GM10266 (cell line): ENCODE results near the gene KLK11.

Experiments used
- DNase-seq: peaks from one replicate; pipeline ENCODE4 v3.0.0; 2012; ENCODE audit errors: extremely low spot score
- CTCF ChIP-seq: IDR thresholded peaks from 2 replicates; pipeline ENCODE4 v1.5.1; 2012; ENCODE audit warnings: mild to moderate bottlenecking, low read depth; ENCODE audit not compliant: control insufficient read depth, insufficient read depth; ENCODE audit errors: missing control alignments

KLK11 gene

GRCh38 chr19:51023946-51024345 is 2.5 kb downstream of the KLK11 start:
- no peak for TF ChIP-seq CTCF
- no peak for DNase-seq

GRCh38 chr19:51022526-51022925 is 3.9 kb downstream of the KLK11 start:
- DNase-seq = no peak
- no peak for TF ChIP-seq CTCF

- TF ChIP-seq CTCF = peak; percentile 59
Measured at GRCh38 chr19:51020988-51021651, 5.3 kb downstream of the KLK11 start.

GRCh38 chr19:51019544-51019925 is 6.9 kb downstream of the KLK11 start, which contains the start of gene KLK10:
Gene KLK10, minus strand, starts transcription at chr19:51019709. Its CDS starts 579 bp downstream, at chr19:51019130.
- TF ChIP-seq CTCF = no peak
- DNase-seq = no peak

More at GRCh38 chr19:51020988-51021651, 5.3 kb downstream of the KLK11 start:
- DNase-seq = no peak

- no peak for TF ChIP-seq CTCF
- no peak for DNase-seq
Measured at GRCh38 chr19:51018745-51019543, 7.5 kb downstream of the KLK11 start.

- TF ChIP-seq CTCF = peak; percentile 49
- DNase-seq = peak; percentile 69
Measured at GRCh38 chr19:51016798-51017683, 9.4 kb downstream of the KLK11 start.
